ENCODE results near the gene SLC26A2.
A peak's percentile ranks its signal among the peaks of the same experiment; 100 is the strongest.

The SLC26A2 gene

DNA sequence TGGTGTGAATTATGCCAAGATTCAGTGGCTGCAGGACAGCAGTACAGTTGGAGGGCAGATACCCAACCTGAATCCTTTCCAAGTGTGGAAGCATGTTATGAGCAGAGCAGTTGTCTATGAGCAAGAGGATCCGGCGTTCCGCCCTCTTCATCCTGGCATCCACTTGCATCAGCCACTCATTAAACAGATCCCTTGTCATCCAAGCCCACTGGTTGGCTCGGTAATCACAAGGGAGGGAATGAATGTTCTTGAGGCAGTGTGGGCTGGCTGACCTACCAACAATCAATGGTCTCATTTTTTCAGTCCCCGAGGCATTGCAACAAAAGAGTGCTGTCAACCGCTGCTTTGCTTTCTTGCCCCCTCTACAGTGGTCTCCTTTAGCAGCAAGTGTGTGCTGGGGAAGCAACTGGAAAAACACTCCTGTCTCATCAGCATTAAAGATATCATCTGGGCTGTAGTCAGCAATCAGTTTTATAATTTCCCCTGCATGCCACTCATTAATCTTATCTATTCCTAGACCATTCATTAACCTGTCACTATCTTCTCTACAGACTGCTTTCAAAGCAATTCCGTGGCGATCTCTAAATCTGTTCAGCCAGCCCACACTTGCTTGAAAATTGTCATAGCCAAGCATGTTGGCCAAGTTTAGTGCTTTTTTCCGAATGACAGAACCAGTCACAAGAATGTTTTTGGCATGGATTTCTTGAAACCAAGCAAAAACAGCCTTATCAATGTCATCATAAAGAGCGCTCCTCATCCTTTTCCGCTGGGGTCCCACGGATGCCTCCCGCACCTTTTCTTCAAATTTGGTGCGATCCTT lies 35.0 kb downstream of the SLC26A2 start:
- no peak overlapping the region for H3K9ac ChIP-seq (ENCODE audit: low read depth, low read length, poor library complexity)
- H3K27me3 ChIP-seq (ENCODE audit: control insufficient read depth in 3 of 3, insufficient read depth in 3 of 3, low read depth in 1 of 3, low read length in 3 of 3): no peaks in the 10 kb centered on the region
- no peak overlapping the region for H3K23ac ChIP-seq (ENCODE audit: low read depth, low read length, poor library complexity)
- WGBS, 2 donors (ENCODE audit: extremely low coverage in 2 of 2, insufficient read length in 2 of 2, insufficient replicate concordance in 1 of 2): no CpG with 5 or more reads among the region's 14 CpGs
- H3K36me3 ChIP-seq (replicated peaks in 1 of 2; ENCODE audit: control insufficient read depth in 2 of 2, insufficient read depth in 2 of 2, low read length in 2 of 2): peaks cover 3 to 23% of the 10 kb centered on the region in 2 donors
- H2BK120ac ChIP-seq (ENCODE audit: low read depth, low read length): no peak overlapping the region
- H3K9me3 ChIP-seq (replicated peaks in 1 of 2; ENCODE audit: control insufficient read depth in 2 of 2, insufficient read depth in 1 of 2, low read depth in 1 of 2, low read length in 2 of 2): no peaks in the 10 kb centered on the region
- H3K27ac ChIP-seq (replicated peaks; ENCODE audit: low read length): no peak overlapping the region
- no peak overlapping the region for H2BK15ac ChIP-seq (ENCODE audit: low read length)
- H3K79me1 ChIP-seq (ENCODE audit: low read depth, low read length): no peaks in the 10 kb centered on the region
- no peak overlapping the region for H2BK5ac ChIP-seq (ENCODE audit: low read length)
- no peak for DNase-seq (ENCODE audit: low spot score)
- no peak overlapping the region for H3K4me2 ChIP-seq (ENCODE audit: insufficient read depth, low read length, poor library complexity, severe bottlenecking)
- no peak overlapping the region for H3K14ac ChIP-seq (ENCODE audit: low read length)
- H4K8ac ChIP-seq (ENCODE audit: low read depth, low read length): no peak overlapping the region
- H3K18ac ChIP-seq (ENCODE audit: low read length): no peak overlapping the region
- H3K4me1 ChIP-seq (ENCODE audit: control insufficient read depth in 2 of 2, insufficient read depth in 1 of 2, low read depth in 1 of 2, low read length in 2 of 2): peaks cover 4 to 5% of the 10 kb centered on the region in 2 donors
- H3K4me3 ChIP-seq (ENCODE audit: low read length in 2 of 2): no peak overlapping the region
- no peak overlapping the region for H2BK12ac ChIP-seq (ENCODE audit: low read length)
- H4K91ac ChIP-seq (ENCODE audit: low read depth, low read length, poor library complexity): no peak overlapping the region
- H2AFZ ChIP-seq (ENCODE audit: low read length): no peak overlapping the region
- no peak overlapping the region for H2AK5ac ChIP-seq (ENCODE audit: low read depth, low read length)
- H3K4ac ChIP-seq (ENCODE audit: low read length): no peak overlapping the region

DNA sequence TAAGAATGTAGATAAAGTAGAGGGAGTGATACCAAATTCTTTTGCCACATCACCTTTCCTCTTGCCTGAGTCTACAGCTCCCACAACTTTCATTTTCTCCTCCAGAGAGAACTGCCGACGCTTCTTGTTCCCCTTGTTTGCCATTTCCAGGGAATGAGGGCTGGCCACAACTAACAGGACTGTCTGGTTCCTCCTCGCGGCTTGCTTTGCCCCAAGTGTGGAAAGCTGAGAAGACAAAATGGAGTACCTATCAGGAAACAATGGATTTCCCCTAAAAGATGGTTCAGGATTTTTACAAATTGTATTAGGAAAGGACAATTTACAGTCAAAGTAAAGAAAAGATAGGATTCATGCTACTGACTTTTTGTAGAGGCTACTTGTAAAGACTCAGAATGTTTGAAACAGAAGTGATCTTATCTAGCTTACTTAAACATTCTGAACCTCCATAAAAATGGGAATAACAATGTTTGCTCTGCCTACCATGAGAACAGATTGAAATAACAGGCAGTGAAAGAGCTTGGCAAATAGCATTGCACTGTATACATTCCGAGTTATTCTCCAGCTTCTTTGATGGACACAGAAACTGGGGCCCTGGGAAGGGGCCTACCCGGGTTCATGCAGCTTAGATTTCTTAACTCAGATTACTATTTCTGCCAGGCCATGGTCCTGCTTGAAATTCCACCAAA lies 35.8 kb downstream of the SLC26A2 start:
- Histone ChIP-seq H4K91ac (ENCODE audit: low read depth, low read length, poor library complexity) (no peak overlapping the region), H2BK12ac (ENCODE audit: low read length) (no peak overlapping the region), H3K27me3 (ENCODE audit: control insufficient read depth in 3 of 3, insufficient read depth in 3 of 3, low read depth in 1 of 3, low read length in 3 of 3) (no peaks in the 10 kb centered on the region), H3K23ac (ENCODE audit: low read depth, low read length, poor library complexity) (no peak overlapping the region), H3K36me3 (replicated peaks in 1 of 2; ENCODE audit: control insufficient read depth in 2 of 2, insufficient read depth in 2 of 2, low read length in 2 of 2) (peaks cover 3 to 23% of the 10 kb centered on the region in 2 donors), H2BK5ac (ENCODE audit: low read length) (no peak overlapping the region), H2BK120ac (ENCODE audit: low read depth, low read length) (no peak overlapping the region), H4K8ac (ENCODE audit: low read depth, low read length) (no peak overlapping the region), H2BK15ac (ENCODE audit: low read length) (no peak overlapping the region), H3K4me3 (ENCODE audit: low read length in 2 of 2) (no peak overlapping the region), H3K14ac (ENCODE audit: low read length) (no peak overlapping the region), H3K9ac (ENCODE audit: low read depth, low read length, poor library complexity) (no peak overlapping the region), H3K79me1 (ENCODE audit: low read depth, low read length) (no peaks in the 10 kb centered on the region), H2AK5ac (ENCODE audit: low read depth, low read length) (no peak overlapping the region), H3K4ac (ENCODE audit: low read length) (no peak overlapping the region), H2AFZ (ENCODE audit: low read length) (no peak overlapping the region), H3K18ac (ENCODE audit: low read length) (no peak overlapping the region), H3K9me3 (replicated peaks in 1 of 2; ENCODE audit: control insufficient read depth in 2 of 2, insufficient read depth in 1 of 2, low read depth in 1 of 2, low read length in 2 of 2) (no peaks in the 10 kb centered on the region), H3K27ac (replicated peaks; ENCODE audit: low read length) (no peak overlapping the region), H3K4me2 (ENCODE audit: insufficient read depth, low read length, poor library complexity, severe bottlenecking) (no peak overlapping the region), H3K4me1 (ENCODE audit: control insufficient read depth in 2 of 2, insufficient read depth in 1 of 2, low read depth in 1 of 2, low read length in 2 of 2) (peaks cover 4 to 5% of the 10 kb centered on the region in 2 donors)
- no CpG with 5 or more reads among the region's 6 CpGs for WGBS, 2 donors (ENCODE audit: extremely low coverage in 2 of 2, insufficient read length in 2 of 2, insufficient replicate concordance in 1 of 2)
- DNase-seq (ENCODE audit: low spot score): no peak

DNA sequence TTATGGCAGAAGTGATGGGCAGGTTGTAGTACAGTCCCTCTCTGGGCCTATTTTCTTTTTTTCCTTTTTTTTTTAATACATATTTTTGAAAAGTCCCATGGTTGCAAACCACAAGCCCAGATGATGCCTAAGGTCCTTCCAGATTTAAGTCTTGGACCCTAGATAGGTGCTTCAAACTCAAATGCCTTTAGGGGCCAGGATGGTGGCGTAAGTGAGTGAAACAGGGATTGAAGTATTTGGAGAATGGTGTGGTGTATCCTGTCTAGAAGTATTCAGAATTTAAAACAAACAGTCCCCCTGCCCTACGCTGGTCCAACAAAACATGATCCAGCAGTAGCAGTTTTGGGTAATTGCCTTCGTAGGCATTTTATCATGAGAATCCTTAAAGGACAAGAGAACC lies 37.7 kb downstream of the SLC26A2 start:
- Histone ChIP-seq H3K4me3 (ENCODE audit: low read length in 2 of 2) (no peak overlapping the region), H2AK5ac (ENCODE audit: low read depth, low read length) (no peak overlapping the region), H2BK15ac (ENCODE audit: low read length) (no peak overlapping the region), H4K8ac (ENCODE audit: low read depth, low read length) (no peak overlapping the region), H3K79me1 (ENCODE audit: low read depth, low read length) (no peaks in the 10 kb centered on the region), H3K36me3 (replicated peaks in 1 of 2; ENCODE audit: control insufficient read depth in 2 of 2, insufficient read depth in 2 of 2, low read length in 2 of 2) (peaks cover 3 to 23% of the 10 kb centered on the region in 2 donors), H3K9ac (ENCODE audit: low read depth, low read length, poor library complexity) (no peak overlapping the region), H3K4me2 (ENCODE audit: insufficient read depth, low read length, poor library complexity, severe bottlenecking) (no peak overlapping the region), H3K23ac (ENCODE audit: low read depth, low read length, poor library complexity) (no peak overlapping the region), H3K14ac (ENCODE audit: low read length) (no peak overlapping the region), H3K9me3 (replicated peaks in 1 of 2; ENCODE audit: control insufficient read depth in 2 of 2, insufficient read depth in 1 of 2, low read depth in 1 of 2, low read length in 2 of 2) (no peaks in the 10 kb centered on the region), H3K27ac (replicated peaks; ENCODE audit: low read length) (no peak overlapping the region), H2AFZ (ENCODE audit: low read length) (no peak overlapping the region), H3K27me3 (ENCODE audit: control insufficient read depth in 3 of 3, insufficient read depth in 3 of 3, low read depth in 1 of 3, low read length in 3 of 3) (no peaks in the 10 kb centered on the region), H2BK5ac (ENCODE audit: low read length) (no peak overlapping the region), H4K91ac (ENCODE audit: low read depth, low read length, poor library complexity) (no peak overlapping the region), H3K18ac (ENCODE audit: low read length) (no peak overlapping the region), H3K4me1 (ENCODE audit: control insufficient read depth in 2 of 2, insufficient read depth in 1 of 2, low read depth in 1 of 2, low read length in 2 of 2) (peaks cover 5 to 6% of the 10 kb centered on the region in 2 donors), H2BK120ac (ENCODE audit: low read depth, low read length) (no peak overlapping the region), H3K4ac (ENCODE audit: low read length) (no peak overlapping the region), H2BK12ac (ENCODE audit: low read length) (no peak overlapping the region)
- no CpG with 5 or more reads among the region's 3 CpGs for WGBS, 2 donors (ENCODE audit: extremely low coverage in 2 of 2, insufficient read length in 2 of 2, insufficient replicate concordance in 1 of 2)
- no peak for DNase-seq (ENCODE audit: low spot score)

DNA sequence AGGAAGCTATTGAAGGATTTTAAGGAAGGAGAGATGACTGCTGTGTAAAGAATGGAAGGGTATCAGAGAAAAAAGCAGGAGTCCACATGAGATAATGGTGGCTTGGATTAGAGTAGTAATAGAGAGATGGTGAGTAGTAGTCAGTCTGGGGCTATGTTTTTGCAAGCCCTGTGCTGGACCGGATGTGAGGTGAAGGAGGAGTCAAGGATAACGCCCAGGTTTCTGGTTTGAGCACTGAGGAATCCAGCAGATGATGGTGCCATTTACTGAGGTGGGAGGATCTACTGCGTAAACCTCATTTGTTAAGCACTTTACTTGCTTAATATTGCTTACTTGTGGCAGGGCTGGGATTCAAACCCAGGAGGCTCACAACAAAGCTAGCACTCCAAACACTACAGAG lies 38.8 kb downstream of the SLC26A2 start:
- peak overlapping the region in 1 of 2 donors; percentile 63 for H3K4me3 ChIP-seq (ENCODE audit: low read length in 2 of 2)

More for the DNA sequence above, 38.8 kb downstream of the SLC26A2 start:
- DNase-seq (ENCODE audit: low spot score): no peak
- Histone ChIP-seq H3K4me2 (ENCODE audit: insufficient read depth, low read length, poor library complexity, severe bottlenecking) (no peak overlapping the region), H3K9me3 (replicated peaks in 1 of 2; ENCODE audit: control insufficient read depth in 2 of 2, insufficient read depth in 1 of 2, low read depth in 1 of 2, low read length in 2 of 2) (no peaks in the 10 kb centered on the region), H3K23ac (ENCODE audit: low read depth, low read length, poor library complexity) (no peak overlapping the region), H4K8ac (ENCODE audit: low read depth, low read length) (no peak overlapping the region), H3K4me1 (ENCODE audit: control insufficient read depth in 2 of 2, insufficient read depth in 1 of 2, low read depth in 1 of 2, low read length in 2 of 2) (peaks cover 5 to 6% of the 10 kb centered on the region in 2 donors), H3K4ac (ENCODE audit: low read length) (no peak overlapping the region), H3K18ac (ENCODE audit: low read length) (no peak overlapping the region), H4K91ac (ENCODE audit: low read depth, low read length, poor library complexity) (no peak overlapping the region), H3K27ac (replicated peaks; ENCODE audit: low read length) (no peak overlapping the region), H3K27me3 (ENCODE audit: control insufficient read depth in 3 of 3, insufficient read depth in 3 of 3, low read depth in 1 of 3, low read length in 3 of 3) (no peaks in the 10 kb centered on the region), H2AK5ac (ENCODE audit: low read depth, low read length) (no peak overlapping the region), H3K14ac (ENCODE audit: low read length) (no peak overlapping the region), H2BK15ac (ENCODE audit: low read length) (no peak overlapping the region), H3K79me1 (ENCODE audit: low read depth, low read length) (no peaks in the 10 kb centered on the region), H2BK5ac (ENCODE audit: low read length) (no peak overlapping the region), H2BK12ac (ENCODE audit: low read length) (no peak overlapping the region), H3K36me3 (replicated peaks in 1 of 2; ENCODE audit: control insufficient read depth in 2 of 2, insufficient read depth in 2 of 2, low read length in 2 of 2) (peaks cover 3 to 25% of the 10 kb centered on the region in 2 donors), H2AFZ (ENCODE audit: low read length) (no peak overlapping the region), H3K9ac (ENCODE audit: low read depth, low read length, poor library complexity) (no peak overlapping the region), H2BK120ac (ENCODE audit: low read depth, low read length) (no peak overlapping the region)
- WGBS, 2 donors (ENCODE audit: extremely low coverage in 2 of 2, insufficient read length in 2 of 2, insufficient replicate concordance in 1 of 2): no CpG with 5 or more reads among the region's 3 CpGs

Measured in neuronal stem cell (in vitro differentiated cells).